DND-41 (cell line): ENCODE measurements around the gene TMEM184A.

Experiments used
- CTCF ChIP-seq: IDR thresholded peaks from 2 replicates; pipeline ENCODE4 v1.5.1; 2012; ENCODE audit warnings: borderline replicate concordance, low read length, moderate library complexity, mild to moderate bottlenecking; ENCODE audit not compliant: poor library complexity, severe bottlenecking; ENCODE audit errors: extremely low read depth
- EZH2 ChIP-seq: IDR thresholded peaks from 3 replicates; pipeline ENCODE4 v1.6.1; 2012; ENCODE audit warnings: borderline replicate concordance, low read depth, mild to moderate bottlenecking, moderate library complexity, low read length, inconsistent platforms; ENCODE audit not compliant: severe bottlenecking

GRCh38 chr7:1494447-1494846, 61.6 kb downstream of the TMEM184A start:
- TF ChIP-seq CTCF (no peak), EZH2 (no peak)
